ENCODE results near the gene NUMA1.

The NUMA1 gene

GRCh38 chr11:71977743-71978418 lies 102.5 kb downstream of the NUMA1 start:
- H3K4me1 ChIP-seq (ENCODE audit: insufficient read depth, poor library complexity, severe bottlenecking): no peaks in the 10 kb centered on the region
- DNase-seq (ENCODE audit: low spot score) (no peak), ATAC-seq (ENCODE audit: low read depth) (peak; percentile 56; the same call in 2 of the 3 replicates)
- no peak overlapping the region for H3K4me3 ChIP-seq (ENCODE audit: severe bottlenecking)
- peak; percentile 84 for TF ChIP-seq CTCF (IDR thresholded peaks at IDR 0.05; ENCODE audit: poor library complexity, severe bottlenecking)
- no peak overlapping the region for H3K27ac ChIP-seq (ENCODE audit: poor library complexity, severe bottlenecking)
- no peaks in the 10 kb centered on the region for H3K9me3 ChIP-seq (ENCODE audit: severe bottlenecking)
- no peaks in the 10 kb centered on the region for H3K27me3 ChIP-seq (ENCODE audit: insufficient read depth, poor library complexity, severe bottlenecking)
- H3K36me3 ChIP-seq (ENCODE audit: low read depth): peaks cover 13% of the 10 kb centered on the region

- H3K9me3 ChIP-seq (ENCODE audit: severe bottlenecking): no peaks in the 10 kb centered on the region
- H3K4me1 ChIP-seq (ENCODE audit: insufficient read depth, poor library complexity, severe bottlenecking): no peaks in the 10 kb centered on the region
- no peaks in the 10 kb centered on the region for H3K27me3 ChIP-seq (ENCODE audit: insufficient read depth, poor library complexity, severe bottlenecking)
- no peak for TF ChIP-seq CTCF (IDR thresholded peaks at IDR 0.05; ENCODE audit: poor library complexity, severe bottlenecking)
- ATAC-seq (ENCODE audit: low read depth) (no peak), DNase-seq (ENCODE audit: low spot score) (no peak)
- H3K36me3 ChIP-seq (ENCODE audit: low read depth): peaks cover 14% of the 10 kb centered on the region
- H3K27ac ChIP-seq (ENCODE audit: poor library complexity, severe bottlenecking): no peak overlapping the region
- no peak overlapping the region for H3K4me3 ChIP-seq (ENCODE audit: severe bottlenecking)
These were observed 103.3 kb downstream of the NUMA1 start for GRCh38 chr11:71977090-71977489.

- no peak for TF ChIP-seq CTCF (IDR thresholded peaks at IDR 0.05; ENCODE audit: poor library complexity, severe bottlenecking)
- ATAC-seq (ENCODE audit: low read depth): no peak
- DNase-seq (ENCODE audit: low spot score): no peak
- no peaks in the 10 kb centered on the region for H3K9me3 ChIP-seq (ENCODE audit: severe bottlenecking)
- H3K4me3 ChIP-seq (ENCODE audit: severe bottlenecking): no peak overlapping the region
- H3K27ac ChIP-seq (ENCODE audit: poor library complexity, severe bottlenecking): no peak overlapping the region
- no peaks in the 10 kb centered on the region for H3K27me3 ChIP-seq (ENCODE audit: insufficient read depth, poor library complexity, severe bottlenecking)
- H3K4me1 ChIP-seq (ENCODE audit: insufficient read depth, poor library complexity, severe bottlenecking): no peaks in the 10 kb centered on the region
- peaks cover 14% of the 10 kb centered on the region for H3K36me3 ChIP-seq (ENCODE audit: low read depth)
These were observed 103.8 kb downstream of the NUMA1 start for GRCh38 chr11:71976551-71976950.

GRCh38 chr11:71971680-71972079 lies 108.7 kb downstream of the NUMA1 start:
- no peak overlapping the region for H3K27ac ChIP-seq (ENCODE audit: poor library complexity, severe bottlenecking)
- peaks cover 26% of the 10 kb centered on the region for H3K36me3 ChIP-seq (ENCODE audit: low read depth)
- no peak overlapping the region for H3K4me3 ChIP-seq (ENCODE audit: severe bottlenecking)
- no peak for TF ChIP-seq CTCF (IDR thresholded peaks at IDR 0.05; ENCODE audit: poor library complexity, severe bottlenecking)
- H3K27me3 ChIP-seq (ENCODE audit: insufficient read depth, poor library complexity, severe bottlenecking): no peaks in the 10 kb centered on the region
- ATAC-seq (ENCODE audit: low read depth): no peak
- DNase-seq (ENCODE audit: low spot score): no peak
- H3K9me3 ChIP-seq (ENCODE audit: severe bottlenecking): no peaks in the 10 kb centered on the region
- no peaks in the 10 kb centered on the region for H3K4me1 ChIP-seq (ENCODE audit: insufficient read depth, poor library complexity, severe bottlenecking)

- Histone ChIP-seq H3K27ac (ENCODE audit: poor library complexity, severe bottlenecking) (no peak overlapping the region), H3K4me1 (ENCODE audit: insufficient read depth, poor library complexity, severe bottlenecking) (no peaks in the 10 kb centered on the region), H3K36me3 (ENCODE audit: low read depth) (peaks cover 58% of the 10 kb centered on the region), H3K4me3 (ENCODE audit: severe bottlenecking) (no peak overlapping the region), H3K27me3 (ENCODE audit: insufficient read depth, poor library complexity, severe bottlenecking) (no peaks in the 10 kb centered on the region), H3K9me3 (ENCODE audit: severe bottlenecking) (no peaks in the 10 kb centered on the region)
- no peak for DNase-seq (ENCODE audit: low spot score)
- no peak for TF ChIP-seq CTCF (IDR thresholded peaks at IDR 0.05; ENCODE audit: poor library complexity, severe bottlenecking)
- ATAC-seq (ENCODE audit: low read depth): no peak
These were observed 115.7 kb downstream of the NUMA1 start for GRCh38 chr11:71964641-71965040.
